ENCODE data around the gene TXNRD3. TPM values are rescaled to one million over a fixed set of nuclear protein-coding genes. Genes with fewer than 3 reads are reported as not detected.

Gene TXNRD3
- total RNA-seq, 1 experiment from 2014 or later: 11.6 TPM

Other genes starting within 250 kb of the TXNRD3 start
- gene ZXDC, start 179.2 kb downstream of the TXNRD3 start, total RNA-seq (2014; rRNA removed; shearing (Covaris generic)): 6.6 and 12.2 TPM in 2 replicates
- not detected in 2 replicates for gene UROC1, start 137.4 kb downstream of the TXNRD3 start, total RNA-seq (2014; rRNA removed; shearing (Covaris generic))
- gene CHST13, start 131.0 kb downstream of the TXNRD3 start, total RNA-seq (2014; rRNA removed; shearing (Covaris generic)): 0.37 TPM in 1 of 2 replicates, not detected in the other
- gene C3orf22, start 96.2 kb downstream of the TXNRD3 start, total RNA-seq (2014; rRNA removed; shearing (Covaris generic)): not detected in 2 replicates
- gene CHCHD6, start 49.1 kb upstream of the TXNRD3 start, total RNA-seq (2014; rRNA removed; shearing (Covaris generic)): 12.5 and 16.5 TPM in 2 replicates